ENCODE measurements around the gene TRIM6. TPM values are rescaled to one million over a fixed set of nuclear protein-coding genes. Genes with fewer than 3 reads are reported as not detected.
"Not testable (repeated sequence)": the region's sequence is repeated elsewhere in the genome, so short reads cannot be mapped to it uniquely, and the experiment has no call there.

Gene TRIM6
- total and polyA plus RNA-seq, 9 of the 15 experiments (the other 6 are each of a cell fraction or from before 2014, with no cell fraction given): 5.0 to 11.8 (median 8.7) TPM

GRCh38 chr11:5600374-5600851, 4.0 kb downstream of the TRIM6 start (continued):
- TF ChIP-seq KAT7 (CRISPR knock-in tag; IDR thresholded peaks at IDR 0.05; ENCODE audit: borderline replicate concordance) (peak; percentile 60; the same call in 1 of the 2 replicates), ZNF24 (IDR thresholded peaks at IDR 0.05) (no peak)

GRCh38 chr11:5602791-5603190, 6.4 kb downstream of the TRIM6 start:
- H3K4me2 ChIP-seq (ENCODE audit: insufficient read depth, low read length); BruUV-seq (replicated peaks); H3K9ac ChIP-seq (ENCODE audit: insufficient read depth in 1 of 2, low read depth in 2 of 2, low read length in 2 of 2); H4K20me1 ChIP-seq (replicated peaks; ENCODE audit: control insufficient read depth, insufficient read depth, low read length); H3K9me1 ChIP-seq (ENCODE audit: control insufficient read depth, insufficient read depth, low read length); H2AFZ ChIP-seq (ENCODE audit: low read depth, low read length); H3K79me2 ChIP-seq (ENCODE audit: control insufficient read depth, insufficient read depth, low read length); CTCF ChIA-PET (ENCODE audit: low intra/inter-chr PET ratio); DNase-seq (ENCODE audit: extremely low read depth in 1 of 4, low spot score in 3 of 4); H3K9me3 ChIP-seq (replicated peaks; ENCODE audit: control insufficient read depth, insufficient read depth, low read depth, low read length); H3K27ac ChIP-seq (ENCODE audit: extremely low read depth, low read depth, low read length); H3K4me1 ChIP-seq (replicated peaks in 1 of 2; ENCODE audit: control insufficient read depth in 2 of 2, insufficient read depth in 2 of 2, low read length in 2 of 2); ATAC-seq; H3K36me3 ChIP-seq (ENCODE audit: control insufficient read depth, insufficient read depth, low read length); H3K27me3 ChIP-seq (ENCODE audit: control insufficient read depth in 2 of 2, insufficient read depth in 2 of 2, low read length in 2 of 2); H3K4me3 ChIP-seq; FAIRE-seq: not testable (repeated sequence)
- POLR2A ChIA-PET: interaction anchor here (0.7 kb wide), 1 partner anchor 458 kb away, joined by 3 read pairs; no protein-coding TSS in a partner anchor
- intact Hi-C loops (cut with micrococcal nuclease) (loop anchor here (5.0 kb wide), 1 partner anchor 85 kb away; the partner anchor contains the start of genes TRIM22 and TRIM5), in situ Hi-C loops (cut with MboI) (loop anchor here (10.0 kb wide), 1 partner anchor 282 kb away; the partner anchor contains the start of gene OR52E4)
- TF ChIP-seq KDM1A (IDR thresholded peaks at IDR 0.05) (peak; percentile 39 to 60; a peak in 3 of 4 replicates), CBFA2T3 (IDR thresholded peaks at IDR 0.05) (0 out of 2 replicates have a peak, but pooled peaks have one; percentile 7)
- WGBS (ENCODE audit: insufficient coverage, low coverage, missing lambda C conversion rate): 74% methylated on average over 3 of the region's 4 CpGs
